MV-4-11 (cell line): Measurements from ENCODE around the gene UXT.
"Not testable (repeated sequence)": the region's sequence is repeated elsewhere in the genome, so short reads cannot be mapped to it uniquely, and the experiment has no call there.

Source experiments
- DNase-seq: peaks from one replicate; lab custom pipeline; 2025; lab: John Stamatoyannopoulos, UW

UXT gene, protein sequence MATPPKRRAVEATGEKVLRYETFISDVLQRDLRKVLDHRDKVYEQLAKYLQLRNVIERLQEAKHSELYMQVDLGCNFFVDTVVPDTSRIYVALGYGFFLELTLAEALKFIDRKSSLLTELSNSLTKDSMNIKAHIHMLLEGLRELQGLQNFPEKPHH

DNA sequence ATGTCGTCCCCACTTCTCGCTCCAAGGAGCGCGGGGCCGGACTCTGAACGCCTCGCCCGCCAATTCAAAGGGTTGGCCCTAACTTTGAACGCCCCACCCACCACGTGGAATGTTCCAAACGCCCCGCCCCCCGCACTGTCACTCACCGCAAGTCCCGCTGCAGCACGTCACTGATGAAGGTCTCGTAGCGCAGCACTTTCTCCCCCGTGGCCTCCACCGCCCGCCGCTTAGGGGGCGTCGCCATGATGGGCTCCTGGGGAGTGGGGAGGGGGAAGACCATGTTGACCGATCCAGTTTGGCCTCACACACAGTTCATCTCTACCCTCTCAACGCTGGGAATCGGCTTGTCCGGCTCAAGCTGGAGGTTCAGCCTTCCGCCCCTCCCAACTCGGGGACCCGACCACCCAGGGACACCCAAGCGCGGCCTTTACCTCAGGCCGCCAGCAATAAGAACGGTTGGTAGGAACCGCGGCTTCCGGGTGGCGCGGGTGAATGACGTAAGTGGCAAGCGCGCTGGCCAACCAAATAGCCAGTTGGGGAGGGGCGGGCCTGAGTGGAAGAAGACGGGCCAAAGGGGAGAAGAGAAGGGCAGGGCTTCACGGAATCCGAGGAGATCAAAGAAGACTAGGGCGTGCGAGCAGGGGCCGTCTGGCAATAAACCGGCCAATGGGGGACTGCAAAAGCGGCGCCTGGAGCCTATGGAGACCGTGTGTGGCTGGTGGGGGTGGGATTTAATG lies at the start of gene UXT:
UXT (minus strand) TSS at position 497 of the 737 bp plus-strand sequence; CDS start at position 244, 253 bp downstream.
- peak; percentile 92 for DNase-seq

DNA sequence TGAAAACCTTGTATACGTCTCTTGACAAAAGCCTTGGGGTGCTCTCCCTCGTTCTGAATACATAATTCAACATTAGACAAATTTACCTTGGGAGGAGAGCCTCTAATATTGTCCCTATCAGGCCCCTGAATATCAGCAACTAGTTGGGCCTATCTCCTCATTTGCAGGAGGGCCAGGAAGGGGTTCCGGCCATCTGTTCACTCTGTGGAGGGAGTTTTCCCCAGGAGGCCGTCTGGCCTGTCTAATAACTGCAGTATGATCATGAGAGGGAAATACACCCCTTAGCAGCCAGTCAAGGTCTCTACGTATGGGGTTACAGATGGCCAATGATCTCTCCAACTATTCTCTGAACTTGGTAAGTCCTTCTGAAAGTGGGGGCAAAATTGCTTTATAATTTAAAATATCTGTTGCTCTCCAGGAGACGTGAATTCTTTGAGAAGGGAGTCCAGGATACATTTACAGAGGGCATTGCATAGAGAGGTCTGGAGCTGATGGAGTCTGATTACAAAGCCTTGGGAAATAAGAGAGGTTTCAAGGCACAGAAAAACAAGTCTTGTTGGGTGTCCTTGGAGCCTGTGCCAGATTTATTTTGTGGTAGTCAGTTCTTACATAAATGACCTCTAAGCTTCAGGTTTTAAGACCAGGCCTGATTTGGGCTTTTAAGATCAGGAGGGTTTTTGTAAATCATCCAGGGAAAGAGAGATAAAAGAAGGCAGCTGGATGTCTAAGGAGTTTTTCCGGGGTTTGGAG lies 48.2 kb upstream of the UXT start:
- no peak for DNase-seq

DNA sequence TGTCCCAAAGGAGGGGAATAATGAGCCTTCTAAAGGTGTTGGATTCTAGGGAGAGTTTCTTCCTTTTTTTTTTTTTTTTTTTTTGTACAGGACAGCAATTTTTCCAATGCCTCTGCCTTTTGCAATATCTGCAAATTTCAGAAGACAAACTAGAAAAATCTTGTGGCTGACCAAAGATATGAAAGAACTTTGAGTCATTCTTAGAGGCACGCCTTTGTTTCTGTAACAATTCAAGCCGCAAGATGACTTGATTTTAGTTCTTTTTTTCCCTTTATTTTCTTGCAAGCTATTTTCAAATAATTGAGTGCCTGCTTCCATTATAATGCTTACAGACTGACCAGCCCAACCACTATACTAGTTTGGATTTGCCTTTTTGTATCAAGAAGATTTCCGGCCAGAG lies 47.6 kb upstream of the UXT start:
- peak; percentile 50 for DNase-seq

GRCh38 chrX:47704736-47705135 lies 45.8 kb upstream of the UXT start:
- no peak for DNase-seq

- no peak for DNase-seq
Measured at GRCh38 chrX:47697181-47697580, 38.2 kb upstream of the UXT start.

DNA sequence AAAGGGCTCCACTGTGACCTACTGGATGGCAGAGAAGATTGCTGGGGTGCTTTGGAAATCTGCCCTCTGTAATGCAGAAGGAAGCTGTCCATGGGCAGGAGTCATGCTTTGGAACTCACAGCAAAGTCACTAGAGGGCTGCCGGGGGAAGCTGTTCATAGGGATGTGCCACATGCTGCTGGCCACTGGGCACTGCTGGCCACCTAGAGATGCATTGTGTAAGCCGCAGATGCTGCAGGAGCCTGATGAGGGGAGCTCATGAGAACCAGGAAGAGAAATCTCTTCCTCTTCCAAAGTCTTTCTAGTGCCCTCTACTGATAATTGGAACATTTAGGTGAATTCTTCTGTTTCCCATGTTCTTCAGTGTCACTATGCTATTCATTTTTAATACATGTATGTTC lies 31.2 kb upstream of the UXT start:
- DNase-seq, result peak; percentile 11

- no peak for DNase-seq
Measured at GRCh38 chrX:47687263-47687662, 28.3 kb upstream of the UXT start.

DNA sequence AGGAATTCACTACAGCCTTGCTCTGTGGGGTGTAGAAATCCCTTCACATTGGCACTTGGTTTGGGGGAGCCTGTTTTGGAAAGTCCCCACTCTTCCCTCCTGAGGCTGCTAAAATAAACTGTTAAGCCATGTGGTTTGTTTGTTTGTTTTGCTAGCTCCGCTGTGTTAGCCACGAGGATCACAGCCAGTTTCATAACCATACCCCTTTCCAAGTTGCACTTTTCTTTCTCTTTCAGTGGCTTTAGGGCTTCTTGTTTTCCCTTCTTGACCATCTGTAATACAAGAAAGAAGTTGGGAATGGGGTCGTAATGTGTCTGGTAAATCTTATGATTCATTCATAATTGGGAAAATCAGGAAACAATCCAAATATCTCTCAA lies 24.8 kb upstream of the UXT start:
- no peak for DNase-seq

- no peak for DNase-seq
Measured at GRCh38 chrX:47683184-47683828, 24.3 kb upstream of the UXT start.

GRCh38 chrX:47675959-47676859 lies 17.2 kb upstream of the UXT start:
- peak; percentile 55 for DNase-seq

- no peak for DNase-seq
Measured at GRCh38 chrX:47674776-47675175, 15.8 kb upstream of the UXT start.

- DNase-seq, result not testable (repeated sequence)
Measured at GRCh38 chrX:47665797-47666196, 6.8 kb upstream of the UXT start.

DNA sequence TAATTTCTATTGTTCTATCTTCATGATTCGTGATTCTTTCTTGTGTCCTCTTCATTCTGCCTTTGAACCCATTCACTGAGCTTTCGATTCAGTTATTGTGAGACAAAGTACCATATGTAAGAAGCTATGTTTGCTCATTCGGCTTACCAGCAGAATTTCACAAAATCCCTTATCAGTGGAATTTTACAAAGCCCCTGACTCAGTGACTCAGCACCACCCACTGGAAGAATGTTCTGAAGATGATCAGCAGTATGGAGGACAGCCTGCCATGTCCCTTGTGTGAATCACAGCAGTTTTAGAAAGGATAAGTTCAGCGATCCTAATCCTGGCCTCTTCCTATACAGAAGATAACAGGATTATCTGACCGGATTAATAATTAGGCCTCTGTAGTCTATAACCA lies 5.8 kb upstream of the UXT start:
- no peak for DNase-seq

DNA sequence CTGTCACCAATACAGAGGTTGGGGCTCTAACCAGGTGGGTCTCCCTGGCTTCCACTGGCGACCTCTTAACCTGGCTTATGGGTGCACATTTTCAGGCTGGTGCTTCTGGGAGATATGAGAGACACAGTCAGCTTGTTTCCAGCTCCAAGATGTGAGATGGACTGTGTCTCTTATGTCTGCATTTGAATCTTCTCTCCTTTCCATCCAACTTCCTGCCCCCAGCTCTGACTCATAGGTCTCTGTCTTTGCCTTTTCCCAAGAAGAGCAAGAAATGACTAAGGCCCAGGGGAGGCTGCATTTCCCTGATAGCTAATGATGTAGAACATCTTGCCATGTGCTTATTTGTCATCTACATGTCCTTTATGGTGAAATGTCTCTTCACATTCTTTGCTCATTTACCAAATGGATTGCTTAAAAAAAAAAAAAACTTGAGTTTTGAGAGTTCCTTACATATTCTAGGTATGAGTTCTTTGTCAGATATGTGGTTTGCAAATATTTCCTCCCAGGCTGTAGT lies 3.2 kb upstream of the UXT start:
- DNase-seq, result peak; percentile 61

- DNase-seq, result no peak
Measured at GRCh38 chrX:47661539-47661938, 2.6 kb upstream of the UXT start.

- DNase-seq, result no peak
Measured at GRCh38 chrX:47659421-47659726, 394 bp upstream of the UXT start.

DNA sequence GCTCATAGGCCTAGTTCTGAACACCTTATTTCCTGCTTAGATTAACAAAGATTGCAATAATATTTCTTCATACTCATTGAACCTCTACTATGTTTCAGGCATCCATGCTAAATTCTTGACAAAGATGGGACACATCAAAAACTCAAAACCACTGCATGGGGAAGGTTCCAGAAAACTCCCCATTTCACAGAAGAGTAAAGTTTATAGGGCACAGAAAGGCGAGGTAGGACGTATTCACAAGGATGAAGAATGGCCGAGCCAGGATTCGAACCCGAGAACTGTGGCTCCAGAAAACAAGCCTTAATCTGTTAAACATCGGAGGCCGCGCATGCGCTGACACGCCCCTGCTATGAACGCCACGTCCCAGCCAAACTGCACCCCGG lies 688 bp downstream of the UXT start:
- no peak for DNase-seq

GRCh38 chrX:47651043-47651905 lies 7.7 kb downstream of the UXT start:
- no peak for DNase-seq

DNA sequence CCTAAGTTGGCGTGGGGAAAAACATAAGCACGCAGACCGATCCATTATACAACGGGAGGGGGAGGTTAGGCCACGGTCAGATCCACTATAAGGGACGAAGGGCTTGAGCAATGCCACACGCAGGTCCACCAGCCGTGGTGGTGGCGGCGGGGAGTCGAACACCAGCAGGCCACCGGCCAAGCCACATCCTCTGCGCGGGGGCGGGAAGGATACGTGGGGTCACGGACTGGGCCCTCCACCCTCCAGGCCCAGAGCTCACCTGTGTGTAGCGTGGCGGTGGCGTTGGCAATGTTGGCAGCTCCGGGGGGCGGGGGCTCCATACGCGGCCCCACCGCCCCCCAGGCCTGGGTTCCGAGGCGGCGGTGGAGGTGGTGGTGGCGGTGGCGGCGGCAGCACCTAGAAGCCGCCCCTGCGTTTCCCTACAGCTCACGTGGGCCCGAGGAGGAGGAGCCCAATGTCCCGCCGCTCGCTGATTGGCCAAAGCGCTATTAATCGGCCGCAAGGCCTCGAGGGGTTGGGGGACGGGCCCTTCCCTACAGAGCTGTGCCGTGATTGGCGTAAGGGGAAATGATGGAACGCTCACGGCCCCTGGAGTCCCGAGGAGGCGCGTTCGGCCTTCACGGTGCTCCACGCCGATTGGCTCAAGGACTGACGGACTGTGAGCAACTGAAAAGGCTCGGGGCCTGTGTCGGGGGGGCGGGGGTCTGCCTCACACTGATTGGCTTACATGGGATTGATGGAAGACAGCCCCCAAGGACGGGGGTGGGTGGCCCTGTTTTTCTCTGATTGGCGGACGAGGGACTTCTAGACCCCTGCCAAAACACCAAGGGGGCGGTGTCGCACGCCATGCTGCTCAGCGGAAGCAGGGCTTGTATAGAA lies 8.6 kb downstream of the UXT start, which contains the start of gene ELK1:
ELK1 (minus strand) TSS at position 400 of the 879 bp plus-strand sequence. CDS start 9,122 bp downstream, outside the sequence.
- peak; percentile 96 for DNase-seq

- no peak for DNase-seq
Measured at GRCh38 chrX:47649781-47650163, 9.2 kb downstream of the UXT start.
